NCI-H526 treated with DMSO at 0.1 percent for 48 hours (cell line): ENCODE measurements around the gene RCAN3.

Experiments used
- DNase-seq: peaks from one replicate; lab custom pipeline; 2025; lab: John Stamatoyannopoulos, UW

The RCAN3 gene

GRCh38 chr1:24580756-24581155, 78.1 kb downstream of the RCAN3 start:
- DNase-seq: no peak

DNA sequence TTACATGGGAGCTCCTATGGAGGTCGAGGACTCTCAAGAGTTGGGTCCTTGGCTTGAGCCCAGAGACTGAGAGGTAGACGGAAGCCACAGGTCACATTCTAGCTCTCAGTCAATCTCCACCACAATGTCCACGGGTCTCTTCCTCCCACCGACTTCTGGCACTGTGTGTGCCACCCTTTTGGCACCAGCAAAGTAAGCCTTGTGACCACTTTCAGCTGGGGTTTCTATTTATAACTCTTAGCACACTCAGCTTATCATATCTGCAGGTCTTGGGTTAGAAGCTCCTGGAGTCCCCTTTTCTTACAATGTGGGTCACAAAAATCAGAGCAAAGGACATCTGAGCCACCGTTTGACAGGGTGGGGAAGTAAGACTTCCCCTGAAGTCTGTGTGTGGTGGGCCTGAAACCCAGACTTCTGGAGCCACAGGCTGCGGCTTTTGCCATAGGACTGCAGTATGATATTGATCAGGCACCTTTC, 81.6 kb downstream of the RCAN3 start:
- no peak for DNase-seq

DNA sequence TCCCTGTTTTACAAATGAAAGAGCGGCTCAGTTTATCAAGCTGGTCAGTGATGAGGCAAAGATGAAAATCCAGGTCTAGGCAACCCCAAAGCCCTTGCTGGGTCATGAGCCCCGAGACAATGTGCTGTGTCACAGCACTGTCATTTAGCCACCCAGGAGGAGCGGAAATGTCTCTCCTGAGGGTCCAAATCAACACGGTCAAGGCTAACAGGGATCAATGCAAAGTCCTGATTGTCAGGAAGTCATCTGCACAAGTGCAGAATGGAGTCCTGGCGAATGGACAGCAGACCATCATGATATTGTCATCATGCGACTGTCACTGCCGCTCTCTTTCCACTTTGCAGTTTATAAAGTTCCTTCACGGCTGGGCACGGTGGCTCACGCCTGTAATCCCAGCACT, 83.5 kb downstream of the RCAN3 start:
- DNase-seq: no peak

DNA sequence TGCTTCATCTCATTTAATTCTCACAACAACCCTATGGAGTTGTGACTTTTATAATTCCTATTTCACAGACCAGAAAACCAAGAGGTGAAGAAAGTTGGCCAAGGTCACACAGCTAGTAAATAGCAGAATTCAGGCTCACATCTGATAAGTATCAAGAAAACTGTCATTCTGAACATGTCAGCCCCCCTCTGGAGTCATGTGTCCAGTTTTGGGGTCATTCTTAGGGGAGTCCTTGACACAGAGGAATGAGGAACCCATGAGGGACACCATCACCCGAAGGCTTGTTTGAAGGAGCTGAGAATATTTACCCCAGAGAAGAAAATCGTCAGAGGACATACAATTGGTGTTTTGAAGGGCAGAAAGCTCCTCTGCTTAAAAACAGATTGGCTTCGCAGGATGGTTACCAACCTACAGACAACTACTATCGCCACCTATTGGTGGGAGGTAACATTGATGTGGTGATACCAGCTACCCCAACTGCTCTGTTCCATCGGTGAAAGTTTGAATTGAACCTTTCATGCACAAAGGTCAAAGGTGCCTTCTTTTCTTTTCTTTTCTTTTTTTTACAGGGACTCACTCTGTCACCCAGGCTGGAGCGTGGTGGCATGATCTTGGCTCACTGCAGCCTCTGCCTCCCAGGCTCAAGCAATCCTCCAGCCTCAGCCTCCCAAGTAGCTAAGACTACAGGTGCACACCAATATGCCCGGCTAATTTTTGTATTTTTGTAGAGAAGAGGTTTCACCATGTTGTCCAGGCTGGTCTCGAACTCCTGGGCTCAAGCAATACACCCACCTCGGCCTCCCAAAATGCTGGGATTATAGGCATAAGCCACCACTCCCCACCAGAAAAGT, 84.6 kb downstream of the RCAN3 start:
- peak; percentile 27 for DNase-seq

- DNase-seq: no peak
Observed at GRCh38 chr1:24588573-24588972, 85.9 kb downstream of the RCAN3 start.

DNA sequence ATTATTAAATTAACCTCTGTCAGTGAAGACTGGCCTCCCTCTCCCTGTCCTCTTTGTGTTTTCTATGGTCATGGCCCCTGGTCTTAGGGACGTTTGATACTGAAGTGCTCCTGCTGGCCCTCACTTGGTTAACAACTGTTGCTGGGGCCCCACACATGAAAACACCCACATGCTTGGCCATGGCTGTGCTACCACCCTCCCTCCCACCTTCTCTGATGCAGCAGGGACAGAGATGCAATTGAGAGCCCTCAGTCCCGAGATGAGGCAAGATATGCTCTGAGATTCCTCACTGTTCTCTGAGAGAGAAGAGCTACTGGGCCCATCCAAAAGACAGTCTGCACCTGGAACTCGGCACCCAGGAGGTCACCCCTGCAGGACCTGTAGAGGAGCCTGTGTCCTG, 86.6 kb downstream of the RCAN3 start:
- DNase-seq: no peak
